Central memory CD8-positive, alpha-beta T cell (primary cell): Measurements from ENCODE around the gene ETFB.
A peak's percentile ranks its signal among the peaks of the same experiment; 100 is the strongest.

Experiments
- ATAC-seq: fragments of 150-1000 bp; cut with Tn5 transposase; replicated peaks from 2 replicates; pipeline ENCODE4 v1.10.0; 2022; ENCODE audit warnings: mild to moderate bottlenecking, moderate FRiP score, moderate number of reproducible peaks; ENCODE audit not compliant: poor library complexity, severe bottlenecking; ENCODE audit errors: extremely low read depth
- DNase-seq, 2 donors: peaks; one replicate each; pipeline ENCODE4 v3.0.0; 2021; ENCODE audit warnings: low spot score in 2 of 2
- H3K27ac Mint-ChIP-seq: one replicate; pipeline ENCODE4 v1.8.0; 2022; ENCODE audit warnings: low read depth, mild to moderate bottlenecking, moderate library complexity, mixed read lengths
- H3K27me3 Mint-ChIP-seq: one replicate; pipeline ENCODE4 v1.8.0; 2022; ENCODE audit warnings: mixed read lengths
- H3K36me3 Mint-ChIP-seq: one replicate; pipeline ENCODE4 v1.8.0; 2022; ENCODE audit warnings: mild to moderate bottlenecking, moderate library complexity, mixed read lengths; ENCODE audit not compliant: insufficient read depth
- H3K4me1 Mint-ChIP-seq: one replicate; pipeline ENCODE4 v1.8.0; 2022; ENCODE audit warnings: mixed read lengths
- H3K4me3 Mint-ChIP-seq: one replicate; pipeline ENCODE4 v1.8.0; 2022; ENCODE audit warnings: mild to moderate bottlenecking, moderate library complexity, mixed read lengths
- H3K9me3 Mint-ChIP-seq: one replicate; pipeline ENCODE4 v1.8.0; 2022; ENCODE audit warnings: mixed read lengths

Gene ETFB

GRCh38 chr19:51356159-51356801, 9.9 kb downstream of the ETFB start:
- H3K4me3 Mint-ChIP-seq = no peak overlapping the region
- peaks cover 22% of the 10 kb centered on the region for H3K4me1 Mint-ChIP-seq
- DNase-seq (no peak), ATAC-seq (no peak)
- no peaks in the 10 kb centered on the region for H3K27me3 Mint-ChIP-seq
- H3K36me3 Mint-ChIP-seq = peaks cover 5% of the 10 kb centered on the region
- no peaks in the 10 kb centered on the region for H3K9me3 Mint-ChIP-seq
- H3K27ac Mint-ChIP-seq = no peak overlapping the region

- Mint-ChIP-seq H3K4me3 (peak overlapping the region; percentile 8), H3K27me3 (no peaks in the 10 kb centered on the region), H3K36me3 (peaks cover 11% of the 10 kb centered on the region), H3K9me3 (no peaks in the 10 kb centered on the region), H3K27ac (no peak overlapping the region), H3K4me1 (peaks cover 22% of the 10 kb centered on the region)
- DNase-seq (no peak), ATAC-seq (peak; percentile 46)
These were observed 11.4 kb downstream of the ETFB start for GRCh38 chr19:51354742-51355148.

GRCh38 chr19:51354103-51354741, 12.0 kb downstream of the ETFB start:
- Mint-ChIP-seq H3K4me1 (peaks cover 22% of the 10 kb centered on the region), H3K27ac (peak overlapping the region; percentile 70), H3K4me3 (no peak overlapping the region), H3K36me3 (peaks cover 12% of the 10 kb centered on the region), H3K9me3 (no peaks in the 10 kb centered on the region), H3K27me3 (no peaks in the 10 kb centered on the region)
- ATAC-seq (no peak), DNase-seq (no peak)

- Mint-ChIP-seq H3K27me3 (no peaks in the 10 kb centered on the region), H3K36me3 (peaks cover 12% of the 10 kb centered on the region), H3K27ac (peak overlapping the region; percentile 57), H3K4me1 (peaks cover 20% of the 10 kb centered on the region), H3K9me3 (no peaks in the 10 kb centered on the region), H3K4me3 (no peak overlapping the region)
- ATAC-seq (no peak), DNase-seq (no peak)
These were observed 13.3 kb downstream of the ETFB start for GRCh38 chr19:51352783-51353360.

- no peaks in the 10 kb centered on the region for H3K27me3 Mint-ChIP-seq
- H3K27ac Mint-ChIP-seq = peak overlapping the region; percentile 57
- H3K36me3 Mint-ChIP-seq = peaks cover 12% of the 10 kb centered on the region
- peaks cover 11% of the 10 kb centered on the region for H3K4me1 Mint-ChIP-seq
- H3K9me3 Mint-ChIP-seq = no peaks in the 10 kb centered on the region
- DNase-seq = no peak
- ATAC-seq = no peak
- no peak overlapping the region for H3K4me3 Mint-ChIP-seq
These were observed 14.8 kb downstream of the ETFB start for GRCh38 chr19:51351266-51351990.

- Mint-ChIP-seq H3K27me3 (no peaks in the 10 kb centered on the region), H3K27ac (no peak overlapping the region), H3K4me1 (peaks cover 7% of the 10 kb centered on the region), H3K4me3 (no peak overlapping the region), H3K9me3 (no peaks in the 10 kb centered on the region), H3K36me3 (peaks cover 12% of the 10 kb centered on the region)
- DNase-seq (no peak), ATAC-seq (no peak)
These were observed 18.8 kb downstream of the ETFB start for GRCh38 chr19:51347209-51347928.

GRCh38 chr19:51346742-51347141, 19.4 kb downstream of the ETFB start:
- peaks cover 11% of the 10 kb centered on the region for H3K36me3 Mint-ChIP-seq
- no peak for ATAC-seq
- peaks cover under 1% of the 10 kb centered on the region for H3K4me1 Mint-ChIP-seq
- no peak overlapping the region for H3K4me3 Mint-ChIP-seq
- H3K27ac Mint-ChIP-seq = no peak overlapping the region
- no peaks in the 10 kb centered on the region for H3K27me3 Mint-ChIP-seq
- no peaks in the 10 kb centered on the region for H3K9me3 Mint-ChIP-seq
- DNase-seq = no peak

- Mint-ChIP-seq H3K9me3 (no peaks in the 10 kb centered on the region), H3K27ac (peak overlapping the region; percentile 80), H3K4me1 (no peaks in the 10 kb centered on the region), H3K4me3 (no peak overlapping the region), H3K36me3 (peaks cover 8% of the 10 kb centered on the region), H3K27me3 (no peaks in the 10 kb centered on the region)
- ATAC-seq (no peak), DNase-seq (no peak)
These were observed 21.0 kb downstream of the ETFB start for GRCh38 chr19:51345076-51345620.

- Mint-ChIP-seq H3K36me3 (peaks cover 3% of the 10 kb centered on the region), H3K4me3 (no peak overlapping the region), H3K27ac (peak overlapping the region; percentile 48), H3K4me1 (peaks cover 15% of the 10 kb centered on the region), H3K27me3 (no peaks in the 10 kb centered on the region), H3K9me3 (no peaks in the 10 kb centered on the region)
- DNase-seq (no peak), ATAC-seq (no peak)
These were observed 23.3 kb downstream of the ETFB start for GRCh38 chr19:51342631-51343569.

GRCh38 chr19:51341976-51342580, 24.1 kb downstream of the ETFB start, which contains the start of gene VSIG10L:
VSIG10L (minus strand) TSS chr19:51342139; CDS start chr19:51342124, 15 bp downstream.
- H3K36me3 Mint-ChIP-seq = peaks cover 3% of the 10 kb centered on the region
- ATAC-seq = no peak
- H3K4me3 Mint-ChIP-seq = peak within 1 kb of the TSS; percentile 91
- H3K4me1 Mint-ChIP-seq = peaks cover 15% of the 10 kb centered on the region
- H3K27ac Mint-ChIP-seq = peak within 1 kb of the TSS; percentile 70
- H3K9me3 Mint-ChIP-seq = no peaks in the 10 kb centered on the region
- no peaks in the 10 kb centered on the region for H3K27me3 Mint-ChIP-seq
- DNase-seq = no peak

GRCh38 chr19:51341066-51341465, 25.1 kb downstream of the ETFB start:
- H3K27ac Mint-ChIP-seq = peak overlapping the region; percentile 70
- H3K4me3 Mint-ChIP-seq = peak overlapping the region; percentile 91
- no peaks in the 10 kb centered on the region for H3K9me3 Mint-ChIP-seq
- DNase-seq (no peak), ATAC-seq (no peak)
- H3K27me3 Mint-ChIP-seq = no peaks in the 10 kb centered on the region
- peaks cover 15% of the 10 kb centered on the region for H3K4me1 Mint-ChIP-seq
- H3K36me3 Mint-ChIP-seq = peaks cover 3% of the 10 kb centered on the region
